ENCODE data around the gene GPC6. TPM values are rescaled to one million over a fixed set of nuclear protein-coding genes. Genes with fewer than 3 reads are reported as not detected.

GPC6 gene
- total RNA-seq, 3 donors from 2014 or later (not counting 1 experiment from before 2014, with no cell fraction given), result not detected

DNA sequence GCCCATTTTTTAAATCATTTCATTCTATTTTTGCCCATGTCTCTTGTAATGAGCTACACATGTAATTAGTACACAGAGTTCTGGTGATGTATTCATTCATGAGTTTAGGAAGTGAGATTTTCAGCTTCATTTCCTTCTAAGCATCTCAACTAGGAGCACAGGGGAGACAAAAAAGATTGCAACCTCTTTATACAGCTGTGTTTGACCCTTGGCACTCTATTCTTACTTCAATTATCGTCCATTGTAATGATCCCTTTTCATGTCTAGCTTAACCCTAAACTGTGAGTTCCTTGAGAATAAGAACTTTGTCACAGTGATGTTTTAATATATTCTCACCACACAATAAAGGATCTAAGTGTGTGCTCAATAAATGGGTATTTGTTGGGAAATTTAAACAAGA is 67.1 kb downstream of the GPC6 start:
- Histone ChIP-seq H3K36me3 (ENCODE audit: control insufficient read depth, insufficient read depth, low read length) (no peaks in the 10 kb centered on the region), H3K27me3 (ENCODE audit: control insufficient read depth, insufficient read depth, low read length) (no peaks in the 10 kb centered on the region), H3K9me3 (ENCODE audit: control insufficient read depth, insufficient read depth, low read length) (no peaks in the 10 kb centered on the region), H3K4me3 (ENCODE audit: low read length) (no peak overlapping the region), H3K4me1 (ENCODE audit: control insufficient read depth, insufficient read depth, low read length) (no peaks in the 10 kb centered on the region), H3K27ac (ENCODE audit: low read length) (no peak overlapping the region)
- intact Hi-C loops (cut with micrococcal nuclease), result no loop called here
- Mint-ChIP-seq H3K4me3 (no peak overlapping the region), H3K36me3 (no peaks in the 10 kb centered on the region), H3K27me3 (ENCODE audit: low read depth in 2 of 2) (no peaks in the 10 kb centered on the region), H3K27ac (no peak overlapping the region), H3K4me1 (no peaks in the 10 kb centered on the region), H3K9me3 (peaks cover 0 to 11% of the 10 kb centered on the region in 2 donors)
- no peak for ATAC-seq
- TF ChIP-seq, protein P1, sequence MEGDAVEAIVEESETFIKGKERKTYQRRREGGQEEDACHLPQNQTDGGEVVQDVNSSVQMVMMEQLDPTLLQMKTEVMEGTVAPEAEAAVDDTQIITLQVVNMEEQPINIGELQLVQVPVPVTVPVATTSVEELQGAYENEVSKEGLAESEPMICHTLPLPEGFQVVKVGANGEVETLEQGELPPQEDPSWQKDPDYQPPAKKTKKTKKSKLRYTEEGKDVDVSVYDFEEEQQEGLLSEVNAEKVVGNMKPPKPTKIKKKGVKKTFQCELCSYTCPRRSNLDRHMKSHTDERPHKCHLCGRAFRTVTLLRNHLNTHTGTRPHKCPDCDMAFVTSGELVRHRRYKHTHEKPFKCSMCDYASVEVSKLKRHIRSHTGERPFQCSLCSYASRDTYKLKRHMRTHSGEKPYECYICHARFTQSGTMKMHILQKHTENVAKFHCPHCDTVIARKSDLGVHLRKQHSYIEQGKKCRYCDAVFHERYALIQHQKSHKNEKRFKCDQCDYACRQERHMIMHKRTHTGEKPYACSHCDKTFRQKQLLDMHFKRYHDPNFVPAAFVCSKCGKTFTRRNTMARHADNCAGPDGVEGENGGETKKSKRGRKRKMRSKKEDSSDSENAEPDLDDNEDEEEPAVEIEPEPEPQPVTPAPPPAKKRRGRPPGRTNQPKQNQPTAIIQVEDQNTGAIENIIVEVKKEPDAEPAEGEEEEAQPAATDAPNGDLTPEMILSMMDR (IDR thresholded peaks at IDR 0.05), result no peak
- no peak for DNase-seq
- WGBS (ENCODE audit: insufficient coverage), result no CpG with 5 or more reads among the region's 1 CpG

DNA sequence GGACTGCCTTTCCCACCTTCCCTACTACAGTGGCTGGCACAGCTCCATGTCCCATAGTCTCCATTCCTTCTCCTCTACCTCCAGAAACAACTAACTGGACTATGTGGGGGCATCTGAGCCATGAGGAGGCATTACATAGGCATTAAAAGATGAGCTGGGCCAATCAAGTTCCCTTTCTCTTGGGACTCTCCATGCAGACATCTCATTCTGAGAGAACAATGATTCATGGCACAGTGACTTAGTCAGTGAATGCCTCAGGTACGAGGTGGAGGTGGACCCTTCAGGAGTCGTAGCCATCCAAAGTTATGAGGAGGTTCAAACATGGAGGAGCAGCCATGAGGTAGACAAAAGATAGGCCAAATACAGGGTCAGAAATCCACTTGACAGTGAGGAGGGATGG is 70.0 kb downstream of the GPC6 start:
- Histone ChIP-seq H3K36me3 (ENCODE audit: control insufficient read depth, insufficient read depth, low read length) (no peaks in the 10 kb centered on the region), H3K4me3 (ENCODE audit: low read length) (no peak overlapping the region), H3K9me3 (ENCODE audit: control insufficient read depth, insufficient read depth, low read length) (no peaks in the 10 kb centered on the region), H3K27ac (ENCODE audit: low read length) (no peak overlapping the region), H3K27me3 (ENCODE audit: control insufficient read depth, insufficient read depth, low read length) (no peaks in the 10 kb centered on the region), H3K4me1 (ENCODE audit: control insufficient read depth, insufficient read depth, low read length) (no peaks in the 10 kb centered on the region)
- Mint-ChIP-seq H3K27me3 (ENCODE audit: low read depth in 2 of 2) (no peaks in the 10 kb centered on the region), H3K9me3 (peaks cover 0 to 11% of the 10 kb centered on the region in 2 donors), H3K27ac (no peak overlapping the region), H3K36me3 (no peaks in the 10 kb centered on the region), H3K4me1 (no peaks in the 10 kb centered on the region), H3K4me3 (no peak overlapping the region)
- WGBS (ENCODE audit: insufficient coverage), result 81% methylated on average over 2 of the region's 2 CpGs
- DNase-seq (no peak), ATAC-seq (no peak)
- intact Hi-C loops (cut with micrococcal nuclease), result no loop called here
- TF ChIP-seq, protein P1 (IDR thresholded peaks at IDR 0.05), result no peak

DNA sequence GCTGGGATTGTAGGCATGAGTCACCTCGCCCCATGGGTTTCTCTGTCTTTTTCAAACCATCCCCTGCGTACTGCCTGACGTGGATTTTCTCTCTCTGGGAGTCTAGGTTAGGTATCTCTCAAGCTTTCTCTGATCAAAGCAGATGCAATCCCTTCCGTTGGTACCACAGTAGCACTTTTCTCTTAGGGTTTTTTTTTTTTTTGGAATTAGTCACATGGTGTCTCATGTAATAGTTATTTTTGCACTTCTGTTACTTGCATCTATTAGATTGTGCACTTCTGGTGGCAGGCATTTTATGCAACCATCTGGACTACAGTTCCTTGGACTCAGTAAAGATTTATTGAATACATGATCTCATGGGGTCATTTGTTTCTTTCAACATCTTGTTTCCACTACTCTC is 72.1 kb downstream of the GPC6 start:
- H3K9me3 Mint-ChIP-seq, result peaks cover 0 to 13% of the 10 kb centered on the region in 2 donors
- no peak overlapping the region for H3K4me3 Mint-ChIP-seq
- intact Hi-C loops (cut with micrococcal nuclease), result no loop called here
- no peaks in the 10 kb centered on the region for H3K27me3 Mint-ChIP-seq (ENCODE audit: low read depth in 2 of 2)
- DNase-seq (no peak), ATAC-seq (no peak)
- Histone ChIP-seq H3K4me1 (ENCODE audit: control insufficient read depth, insufficient read depth, low read length) (no peaks in the 10 kb centered on the region), H3K9me3 (ENCODE audit: control insufficient read depth, insufficient read depth, low read length) (no peaks in the 10 kb centered on the region), H3K36me3 (ENCODE audit: control insufficient read depth, insufficient read depth, low read length) (no peaks in the 10 kb centered on the region), H3K27ac (ENCODE audit: low read length) (no peak overlapping the region), H3K27me3 (ENCODE audit: control insufficient read depth, insufficient read depth, low read length) (no peaks in the 10 kb centered on the region), H3K4me3 (ENCODE audit: low read length) (no peak overlapping the region)
- H3K4me1 Mint-ChIP-seq, result no peaks in the 10 kb centered on the region
- TF ChIP-seq, protein P1 (IDR thresholded peaks at IDR 0.05), result no peak
- 67% methylated on average over 4 of the region's 4 CpGs for WGBS (ENCODE audit: insufficient coverage)
- H3K36me3 Mint-ChIP-seq, result no peaks in the 10 kb centered on the region
- H3K27ac Mint-ChIP-seq, result no peak overlapping the region

DNA sequence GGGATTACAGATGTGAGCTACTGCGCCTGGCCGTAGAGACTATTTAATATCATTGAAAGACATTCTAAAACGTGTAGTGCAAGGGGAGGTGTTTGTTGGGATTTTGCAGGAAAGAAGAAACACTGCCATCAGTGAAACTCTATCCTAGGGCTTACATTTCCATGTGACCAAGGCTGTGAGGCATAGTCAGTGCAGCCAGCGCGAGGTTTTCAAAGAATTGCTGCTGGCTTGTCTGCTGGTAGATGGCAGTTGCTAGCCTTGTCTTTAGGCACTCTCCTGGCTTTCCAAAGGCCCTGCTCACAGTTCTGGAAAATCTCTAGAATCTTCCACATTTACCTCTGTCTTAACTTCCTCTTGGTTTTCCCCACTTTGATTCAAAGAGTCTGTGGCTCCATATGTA is 77.5 kb downstream of the GPC6 start:
- no peaks in the 10 kb centered on the region for H3K36me3 ChIP-seq (ENCODE audit: control insufficient read depth, insufficient read depth, low read length)
- H3K9me3 ChIP-seq (ENCODE audit: control insufficient read depth, insufficient read depth, low read length), result no peaks in the 10 kb centered on the region
- ATAC-seq (no peak), DNase-seq (no peak)
- H3K4me1 ChIP-seq (ENCODE audit: control insufficient read depth, insufficient read depth, low read length), result no peaks in the 10 kb centered on the region
- Mint-ChIP-seq H3K4me3 (no peak overlapping the region), H3K36me3 (no peaks in the 10 kb centered on the region), H3K27me3 (ENCODE audit: low read depth in 2 of 2) (no peaks in the 10 kb centered on the region), H3K27ac (no peak overlapping the region), H3K9me3 (peaks cover 3 to 7% of the 10 kb centered on the region in 2 donors), H3K4me1 (no peaks in the 10 kb centered on the region)
- 83% methylated on average over 5 of the region's 5 CpGs for WGBS (ENCODE audit: insufficient coverage)
- H3K27ac ChIP-seq (ENCODE audit: low read length), result no peak overlapping the region
- H3K27me3 ChIP-seq (ENCODE audit: control insufficient read depth, insufficient read depth, low read length), result no peaks in the 10 kb centered on the region
- H3K4me3 ChIP-seq (ENCODE audit: low read length), result no peak overlapping the region
- intact Hi-C loops (cut with micrococcal nuclease), result no loop called here
- TF ChIP-seq, protein P1 (IDR thresholded peaks at IDR 0.05), result no peak

All from natural killer cell (primary cell).